ENCODE data around the gene CDC42EP4.

The CDC42EP4 gene

DNA sequence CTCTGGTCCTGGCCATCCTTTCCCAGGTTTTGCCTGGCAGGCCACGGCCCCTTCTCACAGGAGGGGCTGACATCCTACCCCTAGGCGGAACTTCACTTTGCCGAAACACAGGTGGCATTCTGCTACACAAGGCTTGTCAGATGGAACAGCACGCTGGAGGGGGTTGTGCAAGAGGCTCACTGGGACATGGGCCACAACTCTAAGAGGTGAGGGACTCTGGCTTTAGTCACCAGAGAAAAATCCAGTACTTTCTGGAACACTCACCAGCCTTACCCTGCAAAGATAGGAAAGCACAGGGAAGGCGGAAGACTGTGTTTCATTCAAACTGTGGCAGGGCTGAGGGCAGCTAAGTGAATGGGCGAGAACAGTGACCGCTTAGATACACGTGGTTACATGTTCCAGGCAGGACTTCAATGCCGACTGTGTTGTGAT, 18.3 kb downstream of the CDC42EP4 start:
- no peak for DNase-seq

GRCh38 chr17:73293031-73293430, 18.8 kb downstream of the CDC42EP4 start:
- no peak for DNase-seq

DNA sequence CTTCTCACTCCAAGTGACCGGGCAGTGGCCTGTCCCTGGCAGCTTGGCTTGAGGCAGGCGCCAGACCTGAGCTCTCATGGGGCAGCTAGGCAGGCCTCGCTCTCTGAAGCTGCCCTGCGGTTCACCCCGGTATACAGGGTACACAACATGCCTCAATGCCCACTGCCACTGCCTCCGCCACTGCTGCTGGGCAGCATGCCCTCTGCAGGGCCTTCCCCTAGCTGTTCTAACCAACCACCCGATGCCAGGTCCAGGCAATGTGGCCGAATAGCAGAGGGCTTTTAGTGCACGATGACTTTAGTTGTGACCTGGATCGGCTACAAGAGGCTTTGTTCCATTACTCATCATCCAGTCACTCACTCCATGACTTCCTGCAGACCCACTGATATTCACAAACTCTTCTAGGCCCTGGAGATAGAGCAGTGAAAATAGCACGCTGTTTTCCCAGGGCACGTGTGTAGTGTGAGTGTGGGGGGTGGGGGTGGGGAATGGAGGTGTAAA, 19.7 kb downstream of the CDC42EP4 start:
- no peak for DNase-seq

- no peak for DNase-seq
Measured at GRCh38 chr17:73291260-73291801, 20.5 kb downstream of the CDC42EP4 start.

DNA sequence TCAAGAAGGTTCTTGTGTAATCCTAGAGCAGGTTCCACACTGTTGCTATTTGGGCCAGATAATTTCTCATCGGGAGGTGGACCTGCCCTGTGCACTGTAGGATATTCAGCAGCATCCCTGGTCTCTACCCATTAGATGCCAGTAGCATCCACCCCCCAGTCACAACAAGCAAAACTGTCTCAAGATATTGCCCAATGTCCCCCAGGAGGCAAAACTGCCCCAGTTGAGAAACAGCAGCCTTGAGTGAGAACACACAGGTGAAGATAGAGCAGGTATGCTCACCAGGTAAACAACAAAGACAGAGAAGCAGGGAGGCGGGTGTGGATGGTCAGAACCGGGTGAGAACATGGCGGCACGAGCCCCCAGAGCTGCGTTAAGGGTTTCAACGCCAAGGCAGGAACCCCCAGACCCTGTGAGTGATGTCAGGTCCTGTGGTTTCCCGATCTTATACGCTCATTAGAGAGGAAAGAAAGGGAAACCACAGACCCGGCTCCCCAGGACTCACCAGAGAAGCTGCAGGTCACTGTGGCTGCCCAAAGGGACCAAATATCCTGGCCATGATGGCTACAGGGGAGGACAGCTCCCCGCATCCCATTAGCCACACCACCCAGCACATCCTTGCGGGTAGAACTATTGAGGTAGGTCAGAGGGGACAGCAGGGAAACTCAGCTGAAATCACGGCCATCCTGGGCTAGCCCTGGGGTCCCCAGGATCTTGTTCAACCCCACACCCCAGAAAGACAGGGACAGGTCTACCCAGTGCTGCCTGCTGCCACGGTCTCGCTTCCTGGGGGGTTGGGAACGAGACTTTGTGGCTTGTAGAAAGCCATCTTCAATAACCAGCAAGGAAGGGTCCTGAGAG, 21.2 kb downstream of the CDC42EP4 start:
- no peak for DNase-seq

GRCh38 chr17:73289549-73290254, 22.1 kb downstream of the CDC42EP4 start:
- DNase-seq = no peak

DNA sequence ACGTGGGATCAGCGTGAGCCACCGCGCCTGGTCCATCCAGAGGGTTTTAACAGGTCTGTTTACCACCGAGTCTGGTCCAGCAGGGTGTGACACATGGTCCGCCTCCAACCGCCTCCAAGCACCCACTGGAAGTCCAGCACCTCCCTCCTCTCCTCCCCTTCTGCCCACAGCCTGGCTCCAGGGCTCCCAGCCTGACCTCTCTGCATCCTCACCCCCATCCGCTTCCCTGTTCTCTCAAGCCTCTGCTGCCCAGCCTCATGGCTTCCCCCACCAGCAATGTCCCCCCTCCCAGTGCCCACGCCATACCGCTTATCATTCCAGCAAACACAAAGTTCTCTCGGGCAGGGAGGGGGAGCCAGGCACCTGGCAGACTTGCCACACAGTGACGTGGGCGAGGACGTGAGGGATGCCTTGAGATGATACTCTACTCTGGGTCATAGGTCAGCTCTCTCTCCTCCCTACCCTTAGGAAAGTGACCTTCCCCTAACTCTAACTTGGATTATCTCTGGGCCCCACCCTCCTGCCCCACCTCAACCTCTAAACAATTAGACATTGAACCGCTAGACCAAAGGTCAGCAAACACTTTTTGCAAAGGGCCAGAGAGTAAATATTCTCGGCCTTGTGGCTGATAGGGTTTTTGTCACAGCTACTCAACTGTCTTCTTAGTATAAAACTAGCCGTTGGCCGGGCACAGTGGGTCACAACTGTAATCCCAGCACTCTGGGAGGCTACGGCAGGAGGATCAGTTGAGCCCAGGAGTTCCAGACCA, 23.1 kb downstream of the CDC42EP4 start:
- DNase-seq = no peak

DNA sequence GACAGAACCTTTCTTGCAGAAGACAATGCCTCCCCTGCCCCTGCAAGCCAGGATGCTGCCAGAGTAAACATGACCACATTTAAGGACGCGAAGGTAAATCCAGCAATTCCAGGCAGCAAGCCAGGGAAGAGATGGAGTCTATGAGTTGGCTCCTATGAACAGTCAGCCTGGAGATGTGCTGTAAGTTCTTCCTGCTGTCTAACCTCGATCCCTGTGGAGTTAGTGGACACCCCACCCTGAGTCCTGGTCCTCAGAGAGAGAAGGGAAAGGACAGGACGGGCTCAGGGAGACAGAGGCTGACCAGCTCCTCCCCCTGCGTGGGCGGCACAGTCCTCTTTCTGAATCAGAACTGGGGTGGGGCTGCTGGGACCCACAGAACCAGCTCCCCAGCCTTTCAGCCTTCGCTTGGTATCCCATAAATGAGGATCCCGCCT, 24.9 kb downstream of the CDC42EP4 start:
- DNase-seq = no peak

GRCh38 chr17:73285916-73286862, 25.6 kb downstream of the CDC42EP4 start:
- no peak for DNase-seq

DNA sequence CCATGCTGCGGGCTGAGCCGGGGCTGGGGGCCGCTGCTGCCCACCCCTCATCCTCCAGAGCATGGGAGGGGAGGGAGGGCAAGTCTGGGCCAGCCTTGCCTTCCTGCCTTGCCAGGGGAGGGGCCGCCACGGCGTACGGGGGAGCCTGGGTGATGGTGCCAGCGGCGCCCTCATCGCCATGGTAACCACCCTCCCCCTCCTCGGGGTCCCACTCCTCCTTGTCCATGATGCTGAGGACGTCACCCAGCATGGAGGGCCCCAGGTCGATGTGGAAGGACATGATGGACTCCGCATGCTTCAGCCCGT, 26.2 kb downstream of the CDC42EP4 start:
- no peak for DNase-seq

DNA sequence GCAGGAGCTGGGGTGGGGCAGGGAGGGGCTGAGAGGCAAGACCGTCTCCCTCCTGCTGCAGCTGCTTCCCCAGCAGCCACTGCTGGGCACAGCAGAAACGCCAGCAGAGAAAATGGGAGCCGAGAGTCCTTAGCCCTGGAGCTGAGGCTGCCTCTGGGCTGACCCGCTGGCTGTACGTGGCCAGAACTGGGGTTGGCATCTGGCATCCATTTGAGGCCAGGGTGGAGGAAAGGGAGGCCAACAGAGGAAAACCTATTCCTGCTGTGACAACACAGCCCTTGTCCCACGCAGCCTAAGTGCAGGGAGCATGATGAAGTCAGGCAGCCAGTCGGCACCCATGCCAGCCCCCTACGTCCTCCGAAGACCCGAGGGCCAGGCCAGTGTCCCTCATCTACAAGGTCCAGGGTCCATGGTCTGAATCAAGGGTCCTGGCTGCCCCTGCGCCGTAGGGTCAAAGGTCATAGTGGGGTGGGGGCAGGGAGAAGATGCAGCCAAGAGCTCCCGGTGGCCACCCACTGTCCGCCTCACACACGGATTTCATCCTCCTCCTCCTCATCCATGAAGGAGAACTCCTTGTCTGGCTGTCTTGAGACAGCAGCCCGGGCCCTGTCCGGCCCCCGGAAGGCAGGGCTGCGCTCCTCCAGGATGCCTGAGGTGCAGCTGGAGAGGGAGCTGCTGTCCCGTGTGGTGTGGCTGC, 26.7 kb downstream of the CDC42EP4 start:
- DNase-seq = no peak

GRCh38 chr17:73284354-73284753, 27.4 kb downstream of the CDC42EP4 start:
- DNase-seq = no peak

- DNase-seq = no peak
Measured at GRCh38 chr17:73283841-73284282, 27.9 kb downstream of the CDC42EP4 start.

GRCh38 chr17:73283250-73283649, 28.6 kb downstream of the CDC42EP4 start:
- no peak for DNase-seq

DNA sequence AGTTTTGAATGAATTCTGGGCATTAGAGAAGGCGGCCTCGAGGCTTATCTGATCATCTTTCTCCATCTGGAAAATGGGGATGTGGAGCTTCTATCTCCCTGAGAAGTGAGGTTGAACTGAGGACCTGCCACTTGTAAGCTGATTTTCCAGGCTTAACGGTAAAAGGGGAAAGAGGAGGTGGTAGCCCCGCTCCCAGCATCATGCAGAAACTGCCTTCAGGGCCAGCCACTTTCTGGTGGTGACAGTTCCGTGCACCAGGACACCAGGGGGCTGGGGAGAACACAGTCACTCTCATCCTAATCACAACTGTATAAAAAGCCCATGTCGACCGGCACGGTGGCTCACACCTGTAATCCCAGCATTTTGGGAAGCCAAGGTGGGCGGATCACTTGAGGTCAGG, 29.2 kb downstream of the CDC42EP4 start:
- DNase-seq = no peak

DNA sequence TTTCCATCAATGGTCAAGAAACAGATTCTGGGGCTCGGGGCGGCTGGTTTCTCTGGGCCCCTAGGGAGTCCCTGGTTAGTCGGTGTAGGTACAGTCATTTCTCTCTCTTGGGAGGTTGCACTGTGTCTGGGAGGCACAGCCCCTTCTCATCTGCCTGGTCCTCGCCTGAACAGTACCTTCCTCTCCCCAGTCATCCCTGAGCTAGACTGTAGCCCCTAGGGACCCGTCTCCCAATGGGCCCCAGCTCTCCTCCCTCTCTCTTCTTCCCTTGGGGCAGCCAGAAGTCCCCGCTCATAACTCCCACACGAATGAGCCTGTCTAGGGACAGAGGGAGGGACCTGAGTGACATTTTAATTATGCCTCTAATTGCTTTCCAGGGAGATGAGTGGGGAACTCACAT, 29.9 kb downstream of the CDC42EP4 start:
- no peak for DNase-seq

- DNase-seq = no peak
Measured at GRCh38 chr17:73280191-73280590, 31.6 kb downstream of the CDC42EP4 start.

GRCh38 chr17:73279704-73280103, 32.1 kb downstream of the CDC42EP4 start:
- DNase-seq = no peak

GRCh38 chr17:73278465-73279453, 33.0 kb downstream of the CDC42EP4 start:
- no peak for DNase-seq

DNA sequence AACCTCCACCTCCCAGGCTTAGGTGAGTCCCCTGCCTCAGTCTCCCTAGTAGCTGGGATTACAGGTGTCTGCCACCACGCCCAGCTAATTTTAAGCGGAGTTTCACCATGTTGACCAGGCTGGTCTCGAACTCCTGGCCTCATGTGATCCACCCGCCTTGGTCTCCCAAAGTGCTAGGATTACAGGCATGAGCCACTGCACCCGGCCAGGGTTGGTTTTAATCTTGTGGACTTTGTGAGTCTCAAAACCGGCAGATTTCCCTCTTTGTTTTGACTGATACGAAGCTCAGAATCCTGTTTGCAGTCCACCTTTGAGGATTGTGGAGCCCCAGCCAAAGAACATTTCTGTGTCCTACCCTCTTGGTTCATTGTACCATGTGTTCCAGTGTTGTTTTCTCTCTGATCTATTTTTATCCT, 33.7 kb downstream of the CDC42EP4 start:
- no peak for DNase-seq

Measured in activated naive CD4-positive, alpha-beta T cell treated with anti-CD3 and anti-CD28 coated beads, Interleukin-2, amount 50 U/mL, for 16 hours (primary cell).